Kidney (tissue), 14 donors: Measurements from ENCODE around the gene CKAP2. TPM values are rescaled to one million over a fixed set of nuclear protein-coding genes. Genes with fewer than 3 reads are reported as not detected.
A peak's percentile ranks its signal among the peaks of the same experiment; 100 is the strongest.

Source experiments
- DNase-seq, 5 donors: peaks; one replicate each; pipeline ENCODE4 v3.0.0-alpha.2; 2013 to 2020
- FAIRE-seq: peaks from 2 replicates; lab custom pipeline; 2012; peaks lifted over from hg19 to GRCh38; lab: Jason Lieb, UNC
- H3K27ac ChIP-seq, 2 donors: one replicate each; pipeline ENCODE4 v1.7.0; 2013; ENCODE audit warnings: low read depth in 2 of 2, low read length in 2 of 2, inconsistent platforms in 1 of 2
- H3K27me3 ChIP-seq: one replicate; pipeline ENCODE4 v1.7.1; 2013; ENCODE audit warnings: low read length, inconsistent platforms; ENCODE audit not compliant: control insufficient read depth, insufficient read depth
- H3K36me3 ChIP-seq, 3 donors: one replicate each; pipeline versions ENCODE4 v1.7.0 to v1.7.1; 2013; ENCODE audit warnings: low read length in 3 of 3, control low read depth in 1 of 3, inconsistent platforms in 1 of 3; ENCODE audit not compliant: insufficient read depth in 3 of 3, control insufficient read depth in 2 of 3
- H3K4me1 ChIP-seq, 3 donors: one replicate each; pipeline versions ENCODE4 v1.7.0 to v1.7.1; 2013; ENCODE audit warnings: low read length in 3 of 3, inconsistent platforms in 1 of 3, low read depth in 1 of 3; ENCODE audit not compliant: control insufficient read depth in 2 of 3, insufficient read depth in 2 of 3
- H3K4me3 ChIP-seq, 3 donors: one replicate each; pipeline versions ENCODE4 v1.7.0 to v1.8.1; 2013; ENCODE audit warnings: low read length in 3 of 3, control low read depth in 1 of 3, inconsistent platforms in 1 of 3
- H3K9ac ChIP-seq, 3 donors: one replicate each; pipeline versions ENCODE4 v1.7.0 to v1.7.1; 2013; ENCODE audit warnings: low read length in 3 of 3, control low read depth in 1 of 3, inconsistent platforms in 1 of 3
- H3K9me3 ChIP-seq, 3 donors: one replicate each; pipeline versions ENCODE4 v1.7.0 to v1.7.1; 2013; ENCODE audit warnings: low read length in 3 of 3, control low read depth in 1 of 3, inconsistent platforms in 1 of 3; ENCODE audit not compliant: control insufficient read depth in 2 of 3, insufficient read depth in 1 of 3
- intact Hi-C: fragments of 100-400 bp; cut with DNase I; formaldehyde crosslinking; loops from one replicate; pipeline ENCODE4 v1.11.1; 2022
- polyA plus RNA-seq: library from polyadenylated mRNA; stranded (reverse); fragments of 350-450 nt; fragmentation: Illumina TruSeq; extraction: RNeasy Lipid Tissue Mini Kit (QIAGEN cat#74804); gene quantifications from one replicate; pipeline ENCODE4 v1.2.3, GENCODE V29; 2014; ENCODE audit warnings: low read depth, low replicate concordance; ENCODE audit not compliant: insufficient read depth
- total RNA-seq: library from RNA; stranded (reverse); fragmentation: NEBNext Ultra II Directional; extraction: Animal tissue kit (Norgen Biotek cat#: 25700); gene quantifications from one replicate; pipeline ENCODE4 v1.2.1, GENCODE V29; 2021
- TF ChIP-seq, protein P1 (sequence below): IDR thresholded peaks from 3 replicates; pipeline ENCODE4 v1.5.1; 2012; ENCODE audit warnings: mild to moderate bottlenecking, moderate library complexity, borderline replicate concordance; ENCODE audit not compliant: insufficient read depth; ENCODE audit errors: extremely low read depth
- donor health status: control.
- donor health status: control.
- donor health status: control.
- donor health status: control.
- donor health status: control.
- donor health status: DM: yes; HTN: yes; CAD: no.
- donor health status: Normal renal cell carcinoma (clear cell type).

CKAP2 gene
- total and polyA plus RNA-seq, 2 donors from 2014 or later = 4.9 to 5.8 TPM

DNA sequence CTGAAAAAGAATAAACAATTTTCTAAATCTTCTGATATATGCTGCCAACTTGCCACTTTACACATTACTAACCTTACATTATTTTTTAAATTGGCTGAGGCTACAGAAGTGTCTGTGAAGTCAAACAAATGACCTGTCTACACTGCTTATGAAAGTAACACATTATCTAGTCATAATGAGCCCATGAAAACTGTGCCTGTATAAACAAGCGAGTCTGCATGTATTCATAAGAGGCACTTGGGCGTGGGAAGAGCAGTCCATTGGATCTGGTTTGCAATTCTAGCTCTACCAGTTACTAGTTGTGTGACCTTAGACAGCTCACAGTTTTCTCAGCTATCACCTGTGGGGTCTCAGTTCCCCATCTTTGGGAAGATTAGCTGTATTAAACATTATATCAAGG lies 7.9 kb upstream of the CKAP2 start:
- no peak for DNase-seq
- intact Hi-C loops = no loop called here
- no peak for FAIRE-seq
- no peaks in the 10 kb centered on the region for H3K27me3 ChIP-seq
- H3K9me3 ChIP-seq = no peaks in the 10 kb centered on the region
- no peak overlapping the region for H3K9ac ChIP-seq
- H3K36me3 ChIP-seq = no peaks in the 10 kb centered on the region
- H3K4me1 ChIP-seq = no peaks in the 10 kb centered on the region
- TF ChIP-seq, protein P1, sequence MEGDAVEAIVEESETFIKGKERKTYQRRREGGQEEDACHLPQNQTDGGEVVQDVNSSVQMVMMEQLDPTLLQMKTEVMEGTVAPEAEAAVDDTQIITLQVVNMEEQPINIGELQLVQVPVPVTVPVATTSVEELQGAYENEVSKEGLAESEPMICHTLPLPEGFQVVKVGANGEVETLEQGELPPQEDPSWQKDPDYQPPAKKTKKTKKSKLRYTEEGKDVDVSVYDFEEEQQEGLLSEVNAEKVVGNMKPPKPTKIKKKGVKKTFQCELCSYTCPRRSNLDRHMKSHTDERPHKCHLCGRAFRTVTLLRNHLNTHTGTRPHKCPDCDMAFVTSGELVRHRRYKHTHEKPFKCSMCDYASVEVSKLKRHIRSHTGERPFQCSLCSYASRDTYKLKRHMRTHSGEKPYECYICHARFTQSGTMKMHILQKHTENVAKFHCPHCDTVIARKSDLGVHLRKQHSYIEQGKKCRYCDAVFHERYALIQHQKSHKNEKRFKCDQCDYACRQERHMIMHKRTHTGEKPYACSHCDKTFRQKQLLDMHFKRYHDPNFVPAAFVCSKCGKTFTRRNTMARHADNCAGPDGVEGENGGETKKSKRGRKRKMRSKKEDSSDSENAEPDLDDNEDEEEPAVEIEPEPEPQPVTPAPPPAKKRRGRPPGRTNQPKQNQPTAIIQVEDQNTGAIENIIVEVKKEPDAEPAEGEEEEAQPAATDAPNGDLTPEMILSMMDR = no peak
- H3K27ac ChIP-seq = no peak overlapping the region
- H3K4me3 ChIP-seq = no peak overlapping the region

DNA sequence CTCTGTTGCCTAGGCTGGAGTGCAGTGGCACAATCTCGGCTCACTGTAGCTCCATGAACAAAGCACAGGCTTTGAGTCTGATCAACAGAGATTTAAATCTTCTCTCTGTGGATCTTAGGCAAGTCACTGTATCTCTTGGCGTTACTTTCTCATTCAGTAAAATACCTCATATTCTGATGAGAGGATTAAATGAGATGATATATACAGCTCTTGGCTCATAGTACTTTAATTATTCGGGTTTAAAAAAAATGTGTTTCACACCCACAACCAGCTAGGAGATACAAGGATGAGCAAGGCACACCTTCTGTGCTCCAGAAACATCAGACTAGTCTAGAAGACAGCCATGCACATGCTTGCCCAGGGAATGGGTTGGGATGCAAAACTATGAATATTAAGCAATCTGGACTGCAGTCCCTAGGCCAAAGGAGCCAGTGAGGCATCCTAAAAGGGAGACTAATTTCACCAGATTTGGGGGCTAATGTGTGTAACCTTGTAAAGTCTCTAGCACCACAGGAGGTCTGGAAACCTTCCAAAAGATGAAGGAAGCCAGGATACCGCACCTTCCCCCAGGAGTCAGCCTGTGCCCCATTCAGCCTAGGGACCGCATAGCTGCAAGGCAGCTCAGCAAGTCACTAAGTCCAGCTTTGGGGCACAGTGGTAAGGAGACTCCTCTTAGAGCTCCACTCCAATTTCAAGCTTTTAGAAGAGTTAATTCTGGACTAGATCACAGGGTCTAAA lies 7.3 kb upstream of the CKAP2 start:
- Histone ChIP-seq H3K9me3 (no peaks in the 10 kb centered on the region), H3K9ac (no peak overlapping the region), H3K27ac (no peak overlapping the region), H3K36me3 (no peaks in the 10 kb centered on the region), H3K27me3 (no peaks in the 10 kb centered on the region), H3K4me1 (no peaks in the 10 kb centered on the region), H3K4me3 (no peak overlapping the region)
- intact Hi-C loops = no loop called here
- DNase-seq = no peak
- TF ChIP-seq, protein P1 = no peak
- FAIRE-seq = no peak

DNA sequence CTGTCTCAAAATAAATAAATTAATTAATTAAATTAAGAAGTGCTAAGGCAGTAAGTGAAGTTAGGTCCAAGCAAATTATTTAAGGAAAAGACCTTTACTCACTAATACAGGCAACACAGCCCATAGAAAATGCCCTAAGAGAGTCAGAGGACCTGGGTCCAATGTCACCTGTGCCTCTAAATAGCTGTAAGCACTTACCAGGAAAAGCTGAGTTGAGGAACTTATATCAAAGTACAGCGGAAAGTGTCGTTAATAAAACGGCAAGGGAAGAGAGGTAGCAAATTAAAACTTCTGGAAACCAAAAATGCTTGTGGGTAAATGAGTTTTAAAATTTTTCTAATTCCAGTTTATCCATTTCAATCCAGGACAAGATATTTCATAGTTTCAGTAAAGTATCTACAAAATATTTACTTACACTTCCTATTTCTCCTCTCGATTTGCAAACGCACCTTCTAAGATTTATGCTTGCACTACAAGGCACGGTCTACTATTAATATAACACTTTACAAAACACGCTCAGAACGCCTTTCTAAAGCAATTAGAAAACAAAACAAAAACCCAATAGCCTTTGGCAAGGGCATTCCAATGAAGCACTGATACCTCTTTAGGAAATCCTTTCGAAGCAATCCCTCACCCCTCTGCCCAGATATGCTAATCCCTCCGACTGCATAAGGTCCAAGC lies 5.8 kb upstream of the CKAP2 start:
- FAIRE-seq = no peak
- H3K27me3 ChIP-seq = no peaks in the 10 kb centered on the region
- no peaks in the 10 kb centered on the region for H3K36me3 ChIP-seq
- TF ChIP-seq, protein P1 = no peak
- peak overlapping the region; percentile 78 to 99 (median 85) for H3K4me3 ChIP-seq
- no peaks in the 10 kb centered on the region for H3K9me3 ChIP-seq
- peaks cover 0 to 4% (median 4%) of the 10 kb centered on the region in 3 donors for H3K4me1 ChIP-seq
- intact Hi-C loops = no loop called here
- peak in 2 of 5 donors; percentile 29 to 43 for DNase-seq
- peak overlapping the region; percentile 91 to 93 for H3K27ac ChIP-seq
- H3K9ac ChIP-seq = peak overlapping the region; percentile 58 to 75 (median 61)
